ENCODE data around the gene PDE1A. TPM values are rescaled to one million over a fixed set of nuclear protein-coding genes. Genes with fewer than 3 reads are reported as not detected.

Gene PDE1A
- 1 to 10 TPM; 1.9 to 5.2 TPM for total RNA-seq
- 1 to 10 TPM in 1 of 2 donors, under 1 TPM in 1; 0.64 to 1.6 TPM for polyA plus RNA-seq

- 44% methylated on average over 3 of the region's 3 CpGs for WGBS
- H3K9ac ChIP-seq (ENCODE audit: low read depth in 1 of 2, low read length in 2 of 2), result peak within 1 kb of the TSS in 1 of 2 donors; percentile 39
- no peak for DNase-seq (ENCODE audit: low spot score)
Measured at GRCh38 chr2:182426918-182427240, at the start of gene PDE1A. Gene PDE1A, minus strand, starts transcription at chr2:182427036.

GRCh38 chr2:182473635-182474034 lies 46.8 kb upstream of the PDE1A start:
- TF ChIP-seq, protein P1, sequence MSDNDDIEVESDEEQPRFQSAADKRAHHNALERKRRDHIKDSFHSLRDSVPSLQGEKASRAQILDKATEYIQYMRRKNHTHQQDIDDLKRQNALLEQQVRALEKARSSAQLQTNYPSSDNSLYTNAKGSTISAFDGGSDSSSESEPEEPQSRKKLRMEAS (IDR thresholded peaks at IDR 0.05), result no peak
- Histone ChIP-seq H3K9me3 (ENCODE audit: control insufficient read depth in 4 of 4, low read length in 3 of 4) (no peaks in the 10 kb centered on the region), H3K36me3 (ENCODE audit: control insufficient read depth in 4 of 4, insufficient read depth in 3 of 4, low read depth in 1 of 4, low read length in 3 of 4) (no peaks in the 10 kb centered on the region), H3K27me3 (ENCODE audit: control insufficient read depth in 4 of 4, insufficient read depth in 4 of 4, low read length in 3 of 4) (no peaks in the 10 kb centered on the region), H3K27ac (ENCODE audit: low read depth in 1 of 2, low read length in 2 of 2) (no peak overlapping the region), H3K9ac (ENCODE audit: low read depth in 1 of 2, low read length in 2 of 2) (no peak overlapping the region), H3K4me1 (ENCODE audit: control insufficient read depth in 4 of 4, insufficient read depth in 4 of 4, low read length in 3 of 4) (no peaks in the 10 kb centered on the region), H3K4me3 (ENCODE audit: low read depth in 1 of 3, low read length in 3 of 3) (no peak overlapping the region)
- no peak for DNase-seq (ENCODE audit: low spot score)
- 82% methylated on average over 4 of the region's 4 CpGs for WGBS

More at GRCh38 chr2:182426918-182427240, at the start of gene PDE1A:
- Histone ChIP-seq H3K4me3 (ENCODE audit: low read depth in 1 of 3, low read length in 3 of 3) (peak within 1 kb of the TSS in 2 of 3 donors; percentile 5 to 17), H3K27me3 (ENCODE audit: control insufficient read depth in 4 of 4, insufficient read depth in 4 of 4, low read length in 3 of 4) (no peaks in the 10 kb centered on the region), H3K36me3 (ENCODE audit: control insufficient read depth in 4 of 4, insufficient read depth in 3 of 4, low read depth in 1 of 4, low read length in 3 of 4) (no peaks in the 10 kb centered on the region), H3K4me1 (ENCODE audit: control insufficient read depth in 4 of 4, insufficient read depth in 4 of 4, low read length in 3 of 4) (no peaks in the 10 kb centered on the region), H3K27ac (ENCODE audit: low read depth in 1 of 2, low read length in 2 of 2) (peak within 1 kb of the TSS; percentile 12 to 42), H3K9me3 (ENCODE audit: control insufficient read depth in 4 of 4, low read length in 3 of 4) (peaks cover 0 to 3% (median 0%) of the 10 kb centered on the region in 4 donors)
- TF ChIP-seq NR2F2 (IDR thresholded peaks at IDR 0.05), result no peak
- no peak for TF ChIP-seq HNF4A (conservative IDR thresholded peaks at IDR 0.05)
- TF ChIP-seq, protein P1 (IDR thresholded peaks at IDR 0.05), result no peak
- no peak for TF ChIP-seq RXRA (IDR thresholded peaks at IDR 0.05)
- TF ChIP-seq, protein P2, sequence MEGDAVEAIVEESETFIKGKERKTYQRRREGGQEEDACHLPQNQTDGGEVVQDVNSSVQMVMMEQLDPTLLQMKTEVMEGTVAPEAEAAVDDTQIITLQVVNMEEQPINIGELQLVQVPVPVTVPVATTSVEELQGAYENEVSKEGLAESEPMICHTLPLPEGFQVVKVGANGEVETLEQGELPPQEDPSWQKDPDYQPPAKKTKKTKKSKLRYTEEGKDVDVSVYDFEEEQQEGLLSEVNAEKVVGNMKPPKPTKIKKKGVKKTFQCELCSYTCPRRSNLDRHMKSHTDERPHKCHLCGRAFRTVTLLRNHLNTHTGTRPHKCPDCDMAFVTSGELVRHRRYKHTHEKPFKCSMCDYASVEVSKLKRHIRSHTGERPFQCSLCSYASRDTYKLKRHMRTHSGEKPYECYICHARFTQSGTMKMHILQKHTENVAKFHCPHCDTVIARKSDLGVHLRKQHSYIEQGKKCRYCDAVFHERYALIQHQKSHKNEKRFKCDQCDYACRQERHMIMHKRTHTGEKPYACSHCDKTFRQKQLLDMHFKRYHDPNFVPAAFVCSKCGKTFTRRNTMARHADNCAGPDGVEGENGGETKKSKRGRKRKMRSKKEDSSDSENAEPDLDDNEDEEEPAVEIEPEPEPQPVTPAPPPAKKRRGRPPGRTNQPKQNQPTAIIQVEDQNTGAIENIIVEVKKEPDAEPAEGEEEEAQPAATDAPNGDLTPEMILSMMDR (IDR thresholded peaks at IDR 0.05; ENCODE audit: low read depth, low read length, missing input control), result no peak
- TF ChIP-seq, protein P3, sequence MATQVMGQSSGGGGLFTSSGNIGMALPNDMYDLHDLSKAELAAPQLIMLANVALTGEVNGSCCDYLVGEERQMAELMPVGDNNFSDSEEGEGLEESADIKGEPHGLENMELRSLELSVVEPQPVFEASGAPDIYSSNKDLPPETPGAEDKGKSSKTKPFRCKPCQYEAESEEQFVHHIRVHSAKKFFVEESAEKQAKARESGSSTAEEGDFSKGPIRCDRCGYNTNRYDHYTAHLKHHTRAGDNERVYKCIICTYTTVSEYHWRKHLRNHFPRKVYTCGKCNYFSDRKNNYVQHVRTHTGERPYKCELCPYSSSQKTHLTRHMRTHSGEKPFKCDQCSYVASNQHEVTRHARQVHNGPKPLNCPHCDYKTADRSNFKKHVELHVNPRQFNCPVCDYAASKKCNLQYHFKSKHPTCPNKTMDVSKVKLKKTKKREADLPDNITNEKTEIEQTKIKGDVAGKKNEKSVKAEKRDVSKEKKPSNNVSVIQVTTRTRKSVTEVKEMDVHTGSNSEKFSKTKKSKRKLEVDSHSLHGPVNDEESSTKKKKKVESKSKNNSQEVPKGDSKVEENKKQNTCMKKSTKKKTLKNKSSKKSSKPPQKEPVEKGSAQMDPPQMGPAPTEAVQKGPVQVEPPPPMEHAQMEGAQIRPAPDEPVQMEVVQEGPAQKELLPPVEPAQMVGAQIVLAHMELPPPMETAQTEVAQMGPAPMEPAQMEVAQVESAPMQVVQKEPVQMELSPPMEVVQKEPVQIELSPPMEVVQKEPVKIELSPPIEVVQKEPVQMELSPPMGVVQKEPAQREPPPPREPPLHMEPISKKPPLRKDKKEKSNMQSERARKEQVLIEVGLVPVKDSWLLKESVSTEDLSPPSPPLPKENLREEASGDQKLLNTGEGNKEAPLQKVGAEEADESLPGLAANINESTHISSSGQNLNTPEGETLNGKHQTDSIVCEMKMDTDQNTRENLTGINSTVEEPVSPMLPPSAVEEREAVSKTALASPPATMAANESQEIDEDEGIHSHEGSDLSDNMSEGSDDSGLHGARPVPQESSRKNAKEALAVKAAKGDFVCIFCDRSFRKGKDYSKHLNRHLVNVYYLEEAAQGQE (IDR thresholded peaks at IDR 0.05), result no peak
- no peak for TF ChIP-seq JUND (IDR thresholded peaks at IDR 0.05)
- TF ChIP-seq GABPA (IDR thresholded peaks at IDR 0.05 in 1 of 2, conservative IDR thresholded peaks at IDR 0.05 in 1 of 2), result no peak
- no peak for TF ChIP-seq EGR1 (IDR thresholded peaks at IDR 0.05; ENCODE audit: low read depth in 2 of 2)
- no peak for TF ChIP-seq HNF4G (IDR thresholded peaks at IDR 0.05)

DNA sequence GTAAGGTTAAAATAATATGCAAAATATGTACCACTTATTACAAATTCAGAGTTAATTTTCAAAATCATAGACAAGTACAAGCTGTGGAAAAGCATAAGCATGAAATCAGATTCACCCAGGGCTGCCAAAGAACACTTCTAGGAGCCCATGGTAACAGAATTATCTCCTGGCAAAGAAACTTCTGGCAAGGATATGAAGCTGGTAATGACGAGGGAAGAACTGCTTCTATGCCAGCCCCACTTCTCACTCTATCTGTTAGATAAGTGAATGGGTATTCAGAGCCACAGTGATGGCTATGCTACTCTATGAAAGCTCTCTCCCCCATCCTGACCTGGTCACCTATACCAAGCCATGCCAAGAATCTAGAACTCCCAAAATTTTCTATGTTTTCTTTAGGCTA lies 36.9 kb upstream of the PDE1A start:
- Histone ChIP-seq H3K9me3 (ENCODE audit: control insufficient read depth in 4 of 4, low read length in 3 of 4) (no peaks in the 10 kb centered on the region), H3K4me3 (ENCODE audit: low read depth in 1 of 3, low read length in 3 of 3) (no peak overlapping the region), H3K4me1 (ENCODE audit: control insufficient read depth in 4 of 4, insufficient read depth in 4 of 4, low read length in 3 of 4) (no peaks in the 10 kb centered on the region), H3K9ac (ENCODE audit: low read depth in 1 of 2, low read length in 2 of 2) (no peak overlapping the region), H3K27me3 (ENCODE audit: control insufficient read depth in 4 of 4, insufficient read depth in 4 of 4, low read length in 3 of 4) (no peaks in the 10 kb centered on the region), H3K36me3 (ENCODE audit: control insufficient read depth in 4 of 4, insufficient read depth in 3 of 4, low read depth in 1 of 4, low read length in 3 of 4) (no peaks in the 10 kb centered on the region), H3K27ac (ENCODE audit: low read depth in 1 of 2, low read length in 2 of 2) (no peak overlapping the region)
- DNase-seq (ENCODE audit: low spot score), result no peak
- WGBS, result 34% methylated on average over 1 of the region's 1 CpG
- TF ChIP-seq RAD21 (IDR thresholded peaks at IDR 0.05) (no peak), HNF4G (IDR thresholded peaks at IDR 0.05) (no peak), FOXA1 (IDR thresholded peaks at IDR 0.05) (no peak), FOXA2 (IDR thresholded peaks at IDR 0.05) (no peak), RXRA (IDR thresholded peaks at IDR 0.05) (no peak), YY1 (IDR thresholded peaks at IDR 0.05) (no peak), HNF4A (conservative IDR thresholded peaks at IDR 0.05) (no peak), SP1 (IDR thresholded peaks at IDR 0.05) (no peak), JUND (IDR thresholded peaks at IDR 0.05) (no peak), TAF1 (conservative IDR thresholded peaks at IDR 0.05) (no peak), ZBTB33 (IDR thresholded peaks at IDR 0.05) (no peak), NR2F2 (IDR thresholded peaks at IDR 0.05) (no peak), EGR1 (IDR thresholded peaks at IDR 0.05; ENCODE audit: low read depth in 2 of 2) (no peak)
- TF ChIP-seq, protein P1 (IDR thresholded peaks at IDR 0.05), result no peak
- TF ChIP-seq, protein P2 (IDR thresholded peaks at IDR 0.05; ENCODE audit: low read depth, low read length, missing input control), result no peak
